SK-N-SH treated with all-trans-retinoic acid at 6 μM for 48 hours (cell line): ENCODE data around the gene KIF5B.
"Not testable (repeated sequence)": the region's sequence is repeated elsewhere in the genome, so short reads cannot be mapped to it uniquely, and the experiment has no call there.

Experiments used
- ATAC-seq: fragments of 200-7000 bp; cut with Tn5 transposase; 3 replicates; pipeline ENCODE4 v1.9.1; 2020; ENCODE audit warnings: mild to moderate bottlenecking, moderate library complexity
- BACH2 ChIP-seq: fragments of 250-450 bp; sonication (Bioruptor Pico); IDR thresholded peaks from 2 replicates; pipeline ENCODE4 v1.9.0; 2021; ENCODE audit warnings: mild to moderate bottlenecking, borderline replicate concordance
- CSDC2 ChIP-seq: fragments of 250-450 bp; sonication (Bioruptor Pico); IDR thresholded peaks from 2 replicates; pipeline ENCODE4 v1.5.0; 2020; ENCODE audit warnings: mild to moderate bottlenecking, moderate library complexity
- ESRRG ChIP-seq: fragments of 250-450 bp; sonication (Bioruptor Pico); IDR thresholded peaks from 2 replicates; pipeline ENCODE4 v1.6.1; 2021; ENCODE audit warnings: mild to moderate bottlenecking
- GLIS3 ChIP-seq: fragments of 250-450 bp; sonication (Bioruptor Pico); IDR thresholded peaks from 2 replicates; pipeline ENCODE4 v1.5.0; 2020; ENCODE audit warnings: mild to moderate bottlenecking, moderate library complexity
- ISL1 ChIP-seq: fragments of 250-450 bp; sonication (Bioruptor Pico); IDR thresholded peaks from 2 replicates; pipeline ENCODE4 v2.1.2; 2022; ENCODE audit warnings: mild to moderate bottlenecking, moderate library complexity
- OSR1 ChIP-seq: fragments of 250-450 bp; sonication (Bioruptor Pico); IDR thresholded peaks from 2 replicates; pipeline ENCODE4 v1.8.0; 2022; ENCODE audit warnings: moderate library complexity, mild to moderate bottlenecking, inconsistent platforms
- PATZ1 ChIP-seq: fragments of 250-450 bp; sonication (Bioruptor Pico); IDR thresholded peaks from 2 replicates; pipeline ENCODE4 v1.8.0; 2020; ENCODE audit warnings: mild to moderate bottlenecking, moderate library complexity, borderline replicate concordance
- POU6F1 ChIP-seq: fragments of 250-450 bp; sonication (Bioruptor Pico); IDR thresholded peaks from 2 replicates; pipeline ENCODE4 v1.8.0; 2021; ENCODE audit warnings: low read depth, mild to moderate bottlenecking, moderate library complexity, borderline replicate concordance
- RARB ChIP-seq: fragments of 250-450 bp; sonication (Bioruptor Pico); IDR thresholded peaks from 2 replicates; pipeline ENCODE4 v1.8.0; 2021; ENCODE audit warnings: mild to moderate bottlenecking, moderate library complexity
- SNAI2 ChIP-seq: fragments of 250-450 bp; sonication (Bioruptor Pico); IDR thresholded peaks from 2 replicates; pipeline ENCODE4 v1.5.0; 2020; ENCODE audit warnings: mild to moderate bottlenecking, moderate library complexity
- TCF4 ChIP-seq: fragments of 250-450 bp; sonication (Bioruptor Pico); IDR thresholded peaks from 2 replicates; pipeline ENCODE4 v1.8.0; 2021; ENCODE audit warnings: mild to moderate bottlenecking, moderate library complexity, borderline replicate concordance
- TSHZ2 ChIP-seq: fragments of 250-450 bp; sonication (Bioruptor Pico); IDR thresholded peaks from 2 replicates; pipeline ENCODE4 v1.5.0; 2020; ENCODE audit warnings: mild to moderate bottlenecking, moderate library complexity
- ZC3H10 ChIP-seq: fragments of 250-450 bp; sonication (Bioruptor Pico); IDR thresholded peaks from 2 replicates; pipeline ENCODE4 v1.5.1; 2021; ENCODE audit warnings: mild to moderate bottlenecking, moderate library complexity
- ZFP3 ChIP-seq: fragments of 250-450 bp; sonication (Bioruptor Pico); IDR thresholded peaks from 2 replicates; pipeline ENCODE4 v1.5.0; 2020; ENCODE audit warnings: mild to moderate bottlenecking, moderate library complexity
- ZFP30 ChIP-seq: fragments of 450-650 bp; formaldehyde crosslinking; IDR thresholded peaks from 2 replicates; pipeline ENCODE4 v1.5.0; 2022; ENCODE audit warnings: mild to moderate bottlenecking, moderate library complexity
- ZNF8 ChIP-seq: fragments of 450-650 bp; formaldehyde crosslinking; IDR thresholded peaks from 2 replicates; pipeline ENCODE4 v1.5.0; 2020; ENCODE audit warnings: mild to moderate bottlenecking, moderate library complexity
- TF ChIP-seq, protein P1 (sequence below): fragments of 250-450 bp; sonication (Bioruptor Pico); IDR thresholded peaks from 2 replicates; pipeline ENCODE4 v1.5.1; 2021; ENCODE audit warnings: mild to moderate bottlenecking, moderate library complexity
- TF ChIP-seq, protein P2 (sequence below): fragments of 250-450 bp; sonication (Bioruptor Pico); IDR thresholded peaks from 2 replicates; pipeline ENCODE4 v1.5.1; 2020; ENCODE audit warnings: low read depth, mild to moderate bottlenecking, moderate library complexity

The KIF5B gene

GRCh38 chr10:31982111-31982510 lies 74.1 kb downstream of the KIF5B start:
- ATAC-seq, result no peak
- no peak for TF ChIP-seq PATZ1
- no peak for TF ChIP-seq ZFP30 (CRISPR knock-in tag)
- no peak for TF ChIP-seq TSHZ2 (CRISPR knock-in tag)
- no peak for TF ChIP-seq ZC3H10
- no peak for TF ChIP-seq OSR1 (CRISPR knock-in tag)

DNA sequence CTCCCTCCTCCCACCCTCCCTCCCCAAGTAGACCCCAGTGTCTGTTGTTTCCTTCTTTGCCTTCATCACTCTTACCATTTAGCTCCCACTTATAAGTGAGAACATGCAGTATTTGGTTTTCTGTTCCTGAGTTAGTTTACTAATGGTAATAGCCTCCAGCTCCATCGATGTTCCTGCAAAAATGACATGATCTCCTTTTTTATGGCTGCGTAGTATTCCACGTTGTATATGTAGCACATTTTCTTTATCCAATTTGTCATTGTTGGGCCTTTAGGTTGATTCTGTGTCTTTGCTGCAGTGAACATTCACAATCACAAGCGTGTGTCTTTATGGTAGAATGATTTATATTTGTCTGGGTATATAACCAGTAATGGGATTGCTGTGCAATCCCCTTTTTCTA lies 75.8 kb downstream of the KIF5B start:
- TF ChIP-seq ESRRG (CRISPR knock-in tag) (no peak), PATZ1 (no peak), ZNF8 (CRISPR knock-in tag) (no peak), RARB (no peak), OSR1 (CRISPR knock-in tag) (no peak), ZFP3 (CRISPR knock-in tag) (no peak), POU6F1 (CRISPR knock-in tag) (no peak), TCF4 (no peak), ZFP30 (CRISPR knock-in tag) (no peak), CSDC2 (CRISPR knock-in tag) (no peak), GLIS3 (CRISPR knock-in tag) (no peak), SNAI2 (no peak), BACH2 (CRISPR knock-in tag) (no peak), ISL1 (CRISPR knock-in tag) (no peak)
- TF ChIP-seq, protein P1, sequence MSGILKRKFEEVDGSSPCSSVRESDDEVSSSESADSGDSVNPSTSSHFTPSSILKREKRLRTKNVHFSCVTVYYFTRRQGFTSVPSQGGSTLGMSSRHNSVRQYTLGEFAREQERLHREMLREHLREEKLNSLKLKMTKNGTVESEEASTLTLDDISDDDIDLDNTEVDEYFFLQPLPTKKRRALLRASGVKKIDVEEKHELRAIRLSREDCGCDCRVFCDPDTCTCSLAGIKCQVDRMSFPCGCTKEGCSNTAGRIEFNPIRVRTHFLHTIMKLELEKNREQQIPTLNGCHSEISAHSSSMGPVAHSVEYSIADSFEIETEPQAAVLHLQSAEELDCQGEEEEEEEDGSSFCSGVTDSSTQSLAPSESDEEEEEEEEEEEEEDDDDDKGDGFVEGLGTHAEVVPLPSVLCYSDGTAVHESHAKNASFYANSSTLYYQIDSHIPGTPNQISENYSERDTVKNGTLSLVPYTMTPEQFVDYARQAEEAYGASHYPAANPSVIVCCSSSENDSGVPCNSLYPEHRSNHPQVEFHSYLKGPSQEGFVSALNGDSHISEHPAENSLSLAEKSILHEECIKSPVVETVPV (CRISPR knock-in tag), result no peak
- TF ChIP-seq, protein P2, sequence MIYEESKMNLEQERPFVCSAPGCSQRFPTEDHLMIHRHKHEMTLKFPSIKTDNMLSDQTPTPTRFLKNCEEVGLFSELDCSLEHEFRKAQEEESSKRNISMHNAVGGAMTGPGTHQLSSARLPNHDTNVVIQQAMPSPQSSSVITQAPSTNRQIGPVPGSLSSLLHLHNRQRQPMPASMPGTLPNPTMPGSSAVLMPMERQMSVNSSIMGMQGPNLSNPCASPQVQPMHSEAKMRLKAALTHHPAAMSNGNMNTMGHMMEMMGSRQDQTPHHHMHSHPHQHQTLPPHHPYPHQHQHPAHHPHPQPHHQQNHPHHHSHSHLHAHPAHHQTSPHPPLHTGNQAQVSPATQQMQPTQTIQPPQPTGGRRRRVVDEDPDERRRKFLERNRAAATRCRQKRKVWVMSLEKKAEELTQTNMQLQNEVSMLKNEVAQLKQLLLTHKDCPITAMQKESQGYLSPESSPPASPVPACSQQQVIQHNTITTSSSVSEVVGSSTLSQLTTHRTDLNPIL (CRISPR knock-in tag), result no peak
- TF ChIP-seq, all 23 proteins: peak for 0
- ATAC-seq, result no peak

DNA sequence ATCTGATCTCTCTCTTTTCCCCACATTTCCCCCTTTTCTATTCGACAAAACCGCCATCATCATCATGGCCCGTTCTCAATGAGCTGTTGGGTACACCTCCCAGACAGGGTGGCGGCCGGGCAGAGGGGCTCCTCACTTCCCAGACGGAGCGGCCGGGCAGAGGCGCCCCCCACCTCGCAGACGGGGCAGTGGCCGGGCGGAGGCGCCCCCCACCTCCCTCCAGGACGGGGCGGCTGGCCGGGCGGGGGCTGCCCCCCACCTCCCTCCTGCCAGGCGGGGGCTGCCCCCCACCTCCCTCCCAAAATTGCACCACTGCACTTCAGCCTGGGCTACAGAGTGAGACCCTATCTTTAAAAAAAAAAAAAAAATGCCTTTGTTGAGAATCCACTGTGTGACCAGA lies 77.2 kb downstream of the KIF5B start:
- not testable (repeated sequence) for ATAC-seq

GRCh38 chr10:31978156-31978483 lies 78.1 kb downstream of the KIF5B start:
- ATAC-seq, result no peak
- TF ChIP-seq ZFP30 (CRISPR knock-in tag) (no peak), GLIS3 (CRISPR knock-in tag) (no peak), ESRRG (CRISPR knock-in tag) (no peak), ZNF8 (CRISPR knock-in tag) (no peak), ZFP3 (CRISPR knock-in tag) (no peak), PATZ1 (no peak), OSR1 (CRISPR knock-in tag) (no peak), CSDC2 (CRISPR knock-in tag) (no peak), TSHZ2 (CRISPR knock-in tag) (no peak), RARB (no peak)
- TF ChIP-seq, protein P1 (CRISPR knock-in tag), result no peak
